Lower leg skin (tissue), 4 donors: ENCODE measurements around the gene THSD7B. TPM values are rescaled to one million over a fixed set of nuclear protein-coding genes. Genes with fewer than 3 reads are reported as not detected.

Experiments
- DNase-seq, 2 donors: peaks; one replicate each; pipeline ENCODE4 v3.0.0-alpha.2; 2019; ENCODE audit warnings: low spot score in 2 of 2
- H3K4me3 ChIP-seq: fragments of 200-600 bp; sonication (generic); 2 replicates; pipeline ENCODE4 v1.5.1; 2017; ENCODE audit warnings: mild to moderate bottlenecking, low read depth; ENCODE audit not compliant: poor library complexity, severe bottlenecking
- POLR2A ChIP-seq, 2 donors: fragments of 450-650 bp; IDR thresholded peaks; one replicate each; pipeline ENCODE4 v1.6.1; 2016 to 2017; ENCODE audit warnings: antibody characterized with exemption in 2 of 2, mild to moderate bottlenecking in 1 of 2, moderate library complexity in 1 of 2
- WGBS, 2 donors: methylation state at CpG; one replicate each; pipeline ENCODE4 v1.1.5; 2018; 5-methylcytosine and 5-hydroxymethylcytosine counted together
- intact Hi-C: fragments of 100-400 bp; cut with DNase I; formaldehyde crosslinking; loops from one replicate; pipeline ENCODE4 v1.15.0; 2023; ENCODE audit warnings: low total_unique reads
- total RNA-seq, 4 donors: library from RNA; depleted of rRNA; stranded (reverse); fragments of >200 nt; gene quantifications; one replicate each; pipeline ENCODE4 v1.1.0, GENCODE V29; 2016
- TF ChIP-seq, protein P1 (sequence below), 3 donors: fragments of 450-650 bp; IDR thresholded peaks; one replicate each; pipeline ENCODE4 v1.5.1; 2016; ENCODE audit warnings: antibody characterized with exemption in 3 of 3, mild to moderate bottlenecking in 3 of 3, moderate library complexity in 2 of 3

The THSD7B gene
- total RNA-seq, 4 donors from 2014 or later = not detected

DNA sequence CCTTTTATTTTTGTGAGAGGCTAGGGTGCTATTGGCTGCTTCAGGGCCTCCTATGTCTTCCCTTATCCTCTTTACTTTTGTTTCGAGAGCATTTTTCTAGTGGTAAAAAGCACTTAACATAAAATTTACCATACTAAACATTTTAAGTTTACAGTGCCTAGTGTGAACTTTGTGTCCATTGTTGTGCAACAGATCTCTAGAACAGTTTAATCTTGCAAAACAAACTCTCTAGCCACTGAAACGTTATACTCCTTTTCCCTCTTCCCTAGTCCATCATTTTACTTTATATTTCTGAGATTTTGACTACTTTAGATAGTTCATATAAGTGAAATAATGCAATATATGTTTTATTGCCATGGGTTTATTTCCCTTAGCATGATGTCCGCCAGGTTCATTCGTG is 580.6 kb downstream of the THSD7B start:
- 77 to 81% methylated on average over 4 of the region's 4 CpGs for WGBS, 2 donors
- DNase-seq = no peak
- no peak overlapping the region for H3K4me3 ChIP-seq
- TF ChIP-seq, protein P1, sequence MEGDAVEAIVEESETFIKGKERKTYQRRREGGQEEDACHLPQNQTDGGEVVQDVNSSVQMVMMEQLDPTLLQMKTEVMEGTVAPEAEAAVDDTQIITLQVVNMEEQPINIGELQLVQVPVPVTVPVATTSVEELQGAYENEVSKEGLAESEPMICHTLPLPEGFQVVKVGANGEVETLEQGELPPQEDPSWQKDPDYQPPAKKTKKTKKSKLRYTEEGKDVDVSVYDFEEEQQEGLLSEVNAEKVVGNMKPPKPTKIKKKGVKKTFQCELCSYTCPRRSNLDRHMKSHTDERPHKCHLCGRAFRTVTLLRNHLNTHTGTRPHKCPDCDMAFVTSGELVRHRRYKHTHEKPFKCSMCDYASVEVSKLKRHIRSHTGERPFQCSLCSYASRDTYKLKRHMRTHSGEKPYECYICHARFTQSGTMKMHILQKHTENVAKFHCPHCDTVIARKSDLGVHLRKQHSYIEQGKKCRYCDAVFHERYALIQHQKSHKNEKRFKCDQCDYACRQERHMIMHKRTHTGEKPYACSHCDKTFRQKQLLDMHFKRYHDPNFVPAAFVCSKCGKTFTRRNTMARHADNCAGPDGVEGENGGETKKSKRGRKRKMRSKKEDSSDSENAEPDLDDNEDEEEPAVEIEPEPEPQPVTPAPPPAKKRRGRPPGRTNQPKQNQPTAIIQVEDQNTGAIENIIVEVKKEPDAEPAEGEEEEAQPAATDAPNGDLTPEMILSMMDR (IDR thresholded peaks at IDR 0.05) = no peak
- TF ChIP-seq POLR2A (IDR thresholded peaks at IDR 0.05) = no peak
- intact Hi-C loops = no loop called here

DNA sequence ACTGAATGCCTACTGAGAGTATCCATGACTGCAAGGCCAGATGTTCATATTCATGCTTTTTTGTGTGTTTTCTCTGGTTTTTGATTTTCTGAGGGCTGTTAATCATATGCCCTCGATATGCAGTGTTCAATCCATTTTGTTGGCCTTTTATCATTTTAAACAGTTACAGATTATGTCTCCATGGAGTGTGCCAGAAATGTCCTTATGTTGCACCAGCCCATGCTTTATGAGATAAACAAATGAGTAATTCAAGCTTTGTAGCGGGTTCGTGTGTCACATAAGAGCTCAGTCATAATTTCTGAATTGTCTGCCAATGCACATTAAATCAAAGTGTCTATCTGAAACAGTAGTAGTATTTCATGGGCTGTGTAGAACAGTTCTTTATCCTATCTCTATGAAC is 583.0 kb downstream of the THSD7B start:
- WGBS, 2 donors = 33 to 49% methylated on average over 3 of the region's 3 CpGs
- no peak for TF ChIP-seq POLR2A (IDR thresholded peaks at IDR 0.05)
- TF ChIP-seq, protein P1 (IDR thresholded peaks at IDR 0.05) = no peak
- intact Hi-C loops = no loop called here
- H3K4me3 ChIP-seq = no peak overlapping the region
- DNase-seq = no peak

DNA sequence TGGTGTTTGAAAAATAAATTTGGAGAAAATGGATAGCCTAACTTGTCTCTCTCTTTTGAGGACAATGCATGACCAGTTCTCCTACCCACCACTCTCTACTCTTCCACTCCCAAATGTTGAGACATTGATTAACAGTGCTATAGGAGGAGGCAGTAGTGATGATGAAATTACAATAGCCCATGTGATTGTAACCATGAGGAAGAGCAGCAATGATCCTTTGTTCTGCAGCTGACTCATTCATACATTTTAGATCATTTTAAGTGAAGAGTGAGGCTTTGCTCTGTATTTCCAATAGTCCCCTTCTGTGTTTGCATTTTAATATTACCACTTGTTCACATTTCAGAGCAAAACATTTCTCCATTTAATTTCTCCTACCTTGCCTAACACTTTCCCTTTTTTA is 592.3 kb downstream of the THSD7B start:
- no peak overlapping the region for H3K4me3 ChIP-seq
- no peak for TF ChIP-seq POLR2A (IDR thresholded peaks at IDR 0.05)
- TF ChIP-seq, protein P1 (IDR thresholded peaks at IDR 0.05) = no peak
- DNase-seq = no peak
- intact Hi-C loops = loop anchor here (5.0 kb wide), 1 partner anchor 1930 kb away; no protein-coding TSS in a partner anchor

DNA sequence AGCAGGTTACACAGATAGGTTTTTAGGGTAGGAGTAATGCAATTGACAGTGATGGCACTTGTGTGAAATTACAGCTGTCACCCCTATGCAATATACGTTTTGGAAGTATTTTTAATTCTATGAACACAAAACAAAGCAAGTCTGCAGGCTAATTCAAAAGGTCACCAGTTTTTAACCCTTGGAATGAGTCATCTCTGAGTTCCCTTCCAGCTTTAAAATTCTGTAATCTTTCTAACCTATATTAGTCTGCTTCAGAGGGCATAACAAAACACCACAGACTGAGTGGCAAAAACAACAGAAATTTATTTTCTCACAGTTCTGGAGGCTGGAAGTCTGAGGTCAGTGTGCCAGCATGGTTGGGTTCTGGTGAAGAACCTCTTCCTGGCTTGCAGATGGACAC is 602.0 kb downstream of the THSD7B start:
- H3K4me3 ChIP-seq = no peak overlapping the region
- intact Hi-C loops = no loop called here
- TF ChIP-seq, protein P1 (IDR thresholded peaks at IDR 0.05) = no peak
- TF ChIP-seq POLR2A (IDR thresholded peaks at IDR 0.05) = no peak
- no peak for DNase-seq
- WGBS, 2 donors = 29 to 65% methylated on average over 1 of the region's 1 CpG

DNA sequence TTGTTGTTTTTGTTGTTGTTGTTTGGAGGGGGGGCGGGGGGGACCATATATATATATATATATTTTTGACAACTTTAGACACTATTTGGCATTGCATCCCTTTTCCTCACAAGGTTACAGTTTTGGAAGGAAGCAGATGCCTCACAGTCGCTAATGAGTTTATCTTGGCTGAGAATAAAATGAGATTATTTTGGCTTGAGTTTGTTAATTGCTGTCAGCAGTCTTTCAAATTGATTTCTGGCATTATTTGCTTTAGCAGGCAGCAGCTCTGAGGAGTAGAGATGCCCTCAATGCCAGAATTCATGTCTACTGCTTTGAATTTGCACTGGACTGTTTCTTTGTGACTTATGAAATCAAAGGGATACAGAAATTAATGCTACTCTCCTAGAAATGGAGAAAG is 603.8 kb downstream of the THSD7B start:
- TF ChIP-seq, protein P1 (IDR thresholded peaks at IDR 0.05) = no peak
- TF ChIP-seq POLR2A (IDR thresholded peaks at IDR 0.05) = no peak
- intact Hi-C loops = no loop called here
- no peak for DNase-seq
- 36 to 48% methylated on average over 2 of the region's 2 CpGs for WGBS, 2 donors
- no peak overlapping the region for H3K4me3 ChIP-seq

DNA sequence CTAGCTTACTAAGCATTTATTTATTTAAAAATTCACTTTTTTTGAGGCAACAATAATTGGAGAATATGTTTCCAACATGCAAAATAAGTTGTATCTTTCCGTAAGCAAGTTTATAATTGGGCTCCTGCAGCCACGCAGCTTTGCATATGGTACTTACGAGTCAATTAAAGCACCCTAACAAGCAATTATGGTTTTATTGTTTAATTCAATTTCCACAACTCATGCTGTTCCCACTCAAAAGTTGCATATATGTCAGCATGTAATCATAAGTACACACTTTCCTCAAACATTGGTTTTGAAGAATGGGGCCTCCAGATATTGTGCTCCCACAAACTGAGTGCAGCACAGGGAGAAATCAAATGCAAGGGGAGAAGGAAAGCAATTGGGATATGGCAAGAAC is 613.8 kb downstream of the THSD7B start:
- no peak overlapping the region for H3K4me3 ChIP-seq
- intact Hi-C loops = no loop called here
- no peak for DNase-seq
- 78 to 87% methylated on average over 3 of the region's 3 CpGs for WGBS, 2 donors
- no peak for TF ChIP-seq POLR2A (IDR thresholded peaks at IDR 0.05)
- TF ChIP-seq, protein P1 (IDR thresholded peaks at IDR 0.05) = no peak
